Calu3 (cell line): ENCODE data around the gene ANK2. TPM values are rescaled to one million over a fixed set of nuclear protein-coding genes. Genes with fewer than 3 reads are reported as not detected.

Experiments used
- BruUV-seq: library from RNA; stranded (reverse); fragments of 400-500 nt; replicated peaks from 2 replicates; lab custom pipeline; 2021; lab: Mats Ljungman, UMichigan
- CTCF ChIA-PET: fragments of 300-600 bp; sonication (Branson Sonifier 250); formaldehyde crosslinking; loops from one replicate; lab custom pipeline; 2022; ENCODE audit warnings: antibody characterized with exemption; lab: Charles Lee
- DNase-seq: peaks from one replicate; pipeline ENCODE4 v3.0.0; 2022
- H3K27ac Mint-ChIP-seq: one replicate; pipeline ENCODE4 v1.8.0; 2022; ENCODE audit warnings: mixed read lengths; ENCODE audit not compliant: unreplicated experiment
- H3K27me3 Mint-ChIP-seq: one replicate; pipeline ENCODE4 v1.8.0; 2022; ENCODE audit warnings: mixed read lengths; ENCODE audit not compliant: unreplicated experiment
- H3K36me3 Mint-ChIP-seq: one replicate; pipeline ENCODE4 v1.8.0; 2022; ENCODE audit warnings: mild to moderate bottlenecking, moderate library complexity, mixed read lengths; ENCODE audit not compliant: insufficient read depth, unreplicated experiment
- H3K4me1 Mint-ChIP-seq: one replicate; pipeline ENCODE4 v1.8.0; 2022; ENCODE audit warnings: mild to moderate bottlenecking, low read depth, mixed read lengths; ENCODE audit not compliant: unreplicated experiment
- H3K4me3 Mint-ChIP-seq: one replicate; pipeline ENCODE4 v1.8.0; 2022; ENCODE audit warnings: mild to moderate bottlenecking, low read depth, moderate library complexity, mixed read lengths; ENCODE audit not compliant: unreplicated experiment
- H3K9me3 Mint-ChIP-seq: one replicate; pipeline ENCODE4 v1.8.0; 2022; ENCODE audit warnings: low read depth, mixed read lengths; ENCODE audit not compliant: unreplicated experiment
- CTCF ChIP-seq: fragments of 200-600 bp; IDR thresholded peaks from one replicate; pipeline ENCODE4 v1.8.0; 2022; ENCODE audit warnings: antibody characterized with exemption; ENCODE audit not compliant: unreplicated experiment
- intact Hi-C: fragments of 100-400 bp; cut with micrococcal nuclease; formaldehyde crosslinking; loops from one replicate; pipeline ENCODE4 v1.10.0; 2022; ENCODE audit not compliant: unreplicated experiment
- total RNA-seq: library from RNA; stranded (reverse); gene quantifications from 2 replicates; pipeline ENCODE4 v1.2.3, GENCODE V29; 2022

ANK2 gene
- total RNA-seq, 1 experiment from 2014 or later = 4.1 TPM

GRCh38 chr4:113371111-113371510 is 321.7 kb downstream of the ANK2 start:
- no TSS peak for BruUV-seq
- CTCF ChIA-PET = no interaction called here

GRCh38 chr4:113375964-113376666 is 326.7 kb downstream of the ANK2 start:
- Mint-ChIP-seq H3K27ac (no peak overlapping the region), H3K36me3 (no peaks in the 10 kb centered on the region)

More at GRCh38 chr4:113371111-113371510, 321.7 kb downstream of the ANK2 start:
- no peaks in the 10 kb centered on the region for H3K9me3 Mint-ChIP-seq
- no peaks in the 10 kb centered on the region for H3K27me3 Mint-ChIP-seq
- DNase-seq = no peak
- H3K27ac Mint-ChIP-seq = no peak overlapping the region
- intact Hi-C loops = no loop called here
- no peaks in the 10 kb centered on the region for H3K36me3 Mint-ChIP-seq
- no peaks in the 10 kb centered on the region for H3K4me1 Mint-ChIP-seq
- no peak overlapping the region for H3K4me3 Mint-ChIP-seq
- TF ChIP-seq CTCF = no peak

GRCh38 chr4:113378836-113379235 is 329.4 kb downstream of the ANK2 start:
- CTCF ChIA-PET = no interaction called here
- no peaks in the 10 kb centered on the region for H3K9me3 Mint-ChIP-seq
- H3K4me1 Mint-ChIP-seq = no peaks in the 10 kb centered on the region
- BruUV-seq = no TSS peak
- no peak for DNase-seq
- intact Hi-C loops = no loop called here
- H3K27ac Mint-ChIP-seq = no peak overlapping the region
- H3K36me3 Mint-ChIP-seq = no peaks in the 10 kb centered on the region
- H3K27me3 Mint-ChIP-seq = no peaks in the 10 kb centered on the region
- TF ChIP-seq CTCF = no peak
- H3K4me3 Mint-ChIP-seq = no peak overlapping the region

More at GRCh38 chr4:113375964-113376666, 326.7 kb downstream of the ANK2 start:
- Mint-ChIP-seq H3K4me1 (no peaks in the 10 kb centered on the region), H3K4me3 (no peak overlapping the region), H3K27me3 (no peaks in the 10 kb centered on the region), H3K9me3 (no peaks in the 10 kb centered on the region)
- CTCF ChIA-PET = interaction anchor here (0.7 kb wide), 3 partner anchors 55 to 357 kb away, joined by 5 to 9 read pairs (median 5); no protein-coding TSS in a partner anchor
- intact Hi-C loops = no loop called here
- no peak for DNase-seq
- no TSS peak for BruUV-seq
- TF ChIP-seq CTCF = no peak

GRCh38 chr4:113382704-113383103 is 333.3 kb downstream of the ANK2 start:
- no peaks in the 10 kb centered on the region for H3K4me1 Mint-ChIP-seq
- H3K27ac Mint-ChIP-seq = no peak overlapping the region
- no peaks in the 10 kb centered on the region for H3K9me3 Mint-ChIP-seq
- H3K36me3 Mint-ChIP-seq = no peaks in the 10 kb centered on the region
- TF ChIP-seq CTCF = no peak
- intact Hi-C loops = no loop called here
- DNase-seq = no peak
- no peak overlapping the region for H3K4me3 Mint-ChIP-seq
- no peaks in the 10 kb centered on the region for H3K27me3 Mint-ChIP-seq
- BruUV-seq = no TSS peak
- CTCF ChIA-PET = interaction anchor here (0.6 kb wide), 1 partner anchor 36 kb away, joined by 3 read pairs; no protein-coding TSS in a partner anchor
